H4 (cell line): ENCODE measurements around the gene HPSE. TPM values are rescaled to one million over a fixed set of nuclear protein-coding genes. Genes with fewer than 3 reads are reported as not detected.

Experiments used
- DNase-seq: peaks from one replicate; pipeline ENCODE4 v3.0.0-alpha.2; 2015; ENCODE audit warnings: low spot score
- total RNA-seq: library from RNA; depleted of rRNA; stranded (reverse); fragments of >200 nt; shearing (Covaris generic); gene quantifications from 2 replicates; pipeline ENCODE4 v1.2.3, GENCODE V29; 2014; rRNA removed

HPSE gene
- total RNA-seq, 1 experiment from 2014 or later: 5.6 TPM

DNA sequence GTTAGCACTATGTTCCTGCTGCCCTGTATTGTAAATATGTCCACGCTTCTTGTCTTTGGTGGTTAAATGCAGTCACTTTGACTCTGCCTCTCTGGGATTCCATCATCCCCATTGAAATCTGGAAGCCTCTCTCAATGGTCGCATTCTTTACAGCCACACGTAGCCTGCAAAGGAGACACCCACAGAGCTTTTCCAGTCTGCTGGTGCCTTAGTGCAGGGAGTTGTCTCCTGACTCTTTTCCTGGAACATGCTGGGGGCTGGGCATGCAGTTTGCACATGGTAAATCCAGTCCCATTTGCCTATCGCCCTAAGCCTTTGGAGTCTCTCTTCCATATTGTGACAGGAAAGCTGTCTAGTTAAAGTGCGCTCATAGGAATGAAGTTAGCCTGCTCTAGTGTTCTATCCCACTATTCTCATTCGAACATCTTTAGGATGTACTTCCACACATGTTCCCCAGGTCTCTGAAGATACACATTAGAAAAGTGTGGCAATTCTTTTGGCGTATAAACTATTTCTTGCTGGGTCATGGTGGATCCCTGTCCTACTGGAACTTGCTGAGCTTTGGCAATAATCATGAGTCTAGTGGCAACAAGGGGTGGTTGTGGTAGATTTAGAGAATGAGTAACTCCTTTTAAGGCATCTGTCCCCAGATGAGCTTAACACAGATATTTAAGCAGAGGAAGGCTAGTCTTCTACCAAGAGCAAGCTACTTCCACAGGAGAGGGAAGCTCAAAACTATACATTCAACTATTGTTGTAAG lies 83.8 kb downstream of the HPSE start:
- DNase-seq: no peak

DNA sequence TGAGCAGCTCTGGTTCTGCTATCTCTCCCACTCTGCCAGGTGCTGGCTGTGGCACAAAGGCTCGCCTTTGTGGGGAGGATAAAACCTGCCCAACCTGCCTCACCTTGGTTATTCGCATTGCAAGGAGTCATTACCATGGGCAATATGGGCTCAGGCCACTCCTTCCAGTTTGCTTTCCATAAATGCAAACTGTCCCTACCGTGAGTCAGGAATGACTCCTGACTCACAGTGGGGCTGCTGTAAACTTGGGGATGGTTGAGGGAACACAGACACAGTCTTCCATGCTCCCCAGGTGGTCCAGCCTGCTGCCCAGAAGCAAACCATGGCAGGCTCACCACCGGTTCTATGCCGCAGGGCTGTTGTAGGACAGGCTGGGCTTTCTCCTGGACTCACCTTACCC lies 86.2 kb downstream of the HPSE start:
- DNase-seq: no peak

DNA sequence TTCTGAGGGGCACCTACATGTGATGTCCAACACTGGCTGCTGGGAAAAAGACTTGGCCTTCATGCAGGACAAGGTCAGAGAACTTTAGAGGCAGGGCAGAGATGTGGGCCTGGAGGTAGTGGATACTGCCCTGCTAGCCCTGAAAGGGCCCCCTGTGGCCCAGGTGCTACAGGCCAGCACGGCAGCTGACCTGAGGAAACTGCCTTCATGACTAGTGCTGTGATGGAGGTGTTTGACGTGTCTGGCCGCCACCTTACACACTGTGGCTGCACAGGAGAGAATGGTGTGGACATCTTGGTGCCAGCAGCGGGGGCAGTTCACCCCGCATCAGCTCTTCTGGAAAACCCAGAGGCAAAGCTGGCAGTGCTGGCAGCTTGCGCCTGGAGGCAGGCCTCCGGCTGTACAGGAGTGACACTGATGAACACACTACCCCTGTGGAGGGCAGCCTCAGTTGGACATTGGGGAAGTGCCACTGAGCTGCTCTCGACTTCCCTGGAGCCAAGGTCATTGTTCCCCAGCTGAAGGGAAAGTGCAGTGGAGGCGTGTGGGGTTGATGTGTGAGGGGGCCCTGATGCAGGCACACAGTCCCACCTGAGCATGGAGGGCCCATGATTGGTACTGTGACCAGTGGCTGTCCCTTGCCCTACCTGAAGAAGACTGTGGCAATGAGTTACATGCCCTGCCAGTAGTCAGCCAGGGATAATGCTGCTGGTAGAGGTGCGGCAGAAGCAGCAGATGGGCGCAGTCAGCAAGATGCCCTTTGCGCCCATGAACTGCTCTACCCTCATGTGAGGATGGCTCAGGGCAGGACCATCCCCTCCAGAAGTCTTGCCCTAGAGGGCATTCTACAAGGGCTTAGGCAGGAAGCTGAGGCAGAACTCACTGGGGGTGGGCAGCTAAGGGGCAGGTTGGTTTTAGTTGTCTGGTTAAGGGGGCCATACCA lies 87.0 kb downstream of the HPSE start:
- DNase-seq: no peak

Other genes starting within 250 kb of the HPSE start
- gene PLAC8, start 220.1 kb downstream of the HPSE start, total RNA-seq: 17.0 and 18.2 TPM in 2 replicates
- 23.9 and 39.4 TPM in 2 replicates for gene COQ2, start 50.0 kb downstream of the HPSE start, total RNA-seq
- gene HELQ, start 121.0 kb upstream of the HPSE start, total RNA-seq: 8.8 and 12.5 TPM in 2 replicates
- 40.7 and 44.3 TPM in 2 replicates for gene MRPS18C, start 121.2 kb upstream of the HPSE start, total RNA-seq
- 4.7 and 6.3 TPM in 2 replicates for gene ABRAXAS1, start 150.3 kb upstream of the HPSE start, total RNA-seq
- gene GPAT3, start 201.3 kb upstream of the HPSE start, total RNA-seq: 65.1 and 69.7 TPM in 2 replicates